GM13977 (cell line): ENCODE results near the gene REPIN1.

Experiments used
- DNase-seq: peaks from one replicate; pipeline ENCODE4 v3.0.0; 2012; ENCODE audit warnings: low spot score
- in situ Hi-C: fragments of 300-500 bp; cut with MboI; formaldehyde crosslinking; loops from one replicate; pipeline ENCODE4 v1.12.0; 2022; ENCODE audit warnings: low sequenced_read_pairs, low pct_unique_long_range_greater_than_20kb, mixed read lengths, inconsistent platforms; ENCODE audit not compliant: unreplicated experiment
- TF ChIP-seq, protein P1 (sequence below): IDR thresholded peaks from 2 replicates; pipeline ENCODE4 v1.5.1; 2012; ENCODE audit warnings: mild to moderate bottlenecking, control low read depth; ENCODE audit not compliant: insufficient read depth; ENCODE audit errors: extremely low read depth, missing control alignments

Gene REPIN1

DNA sequence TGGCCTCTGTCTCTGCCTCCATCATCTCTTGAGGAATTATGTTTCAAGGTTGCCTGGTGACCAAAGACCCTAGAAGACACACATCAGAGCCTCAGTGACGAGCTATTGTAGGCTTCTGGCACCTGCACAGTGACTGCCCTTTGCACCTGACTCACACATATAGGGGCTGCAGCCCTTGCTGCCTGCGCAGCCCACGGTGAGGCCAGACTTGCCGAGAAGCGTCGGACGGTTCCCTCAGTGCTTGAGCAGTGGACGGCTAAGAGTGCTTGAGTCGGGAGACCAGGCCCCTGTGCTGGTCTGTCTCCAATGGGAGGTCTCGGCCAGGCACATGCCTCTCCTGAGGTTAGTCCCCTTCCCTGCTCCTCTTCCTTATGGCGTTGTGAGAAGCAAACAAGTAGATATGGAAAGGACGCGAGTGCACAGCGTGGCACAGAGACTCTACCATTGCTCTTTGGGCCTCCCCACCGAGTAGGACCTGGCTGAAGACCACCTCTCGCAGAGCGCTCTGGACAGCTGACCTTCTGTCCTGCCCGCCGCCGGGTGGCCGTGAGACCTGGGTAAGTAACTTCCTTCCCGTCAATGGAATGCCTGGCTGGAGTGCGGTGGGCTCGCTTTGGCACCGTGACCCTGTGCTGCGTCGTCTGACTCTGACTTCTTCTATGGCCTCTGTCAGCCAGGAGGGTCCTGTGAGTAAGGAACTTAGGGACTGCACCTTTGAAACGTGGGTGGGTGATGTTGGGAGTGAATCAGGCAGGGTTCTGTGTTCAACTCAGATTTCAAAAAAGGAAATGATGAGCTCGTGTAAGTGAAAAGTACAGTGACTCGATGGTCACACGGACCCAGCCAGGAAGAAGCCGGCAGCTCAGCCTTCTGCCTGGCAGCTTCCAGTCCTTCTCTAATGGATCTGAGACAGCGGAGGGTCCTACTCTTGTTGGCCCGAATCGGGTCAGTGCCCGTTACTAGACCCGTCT is 44.2 kb downstream of the REPIN1 start:
- in situ Hi-C loops = no loop called here
- no peak for DNase-seq
- TF ChIP-seq, protein P1, sequence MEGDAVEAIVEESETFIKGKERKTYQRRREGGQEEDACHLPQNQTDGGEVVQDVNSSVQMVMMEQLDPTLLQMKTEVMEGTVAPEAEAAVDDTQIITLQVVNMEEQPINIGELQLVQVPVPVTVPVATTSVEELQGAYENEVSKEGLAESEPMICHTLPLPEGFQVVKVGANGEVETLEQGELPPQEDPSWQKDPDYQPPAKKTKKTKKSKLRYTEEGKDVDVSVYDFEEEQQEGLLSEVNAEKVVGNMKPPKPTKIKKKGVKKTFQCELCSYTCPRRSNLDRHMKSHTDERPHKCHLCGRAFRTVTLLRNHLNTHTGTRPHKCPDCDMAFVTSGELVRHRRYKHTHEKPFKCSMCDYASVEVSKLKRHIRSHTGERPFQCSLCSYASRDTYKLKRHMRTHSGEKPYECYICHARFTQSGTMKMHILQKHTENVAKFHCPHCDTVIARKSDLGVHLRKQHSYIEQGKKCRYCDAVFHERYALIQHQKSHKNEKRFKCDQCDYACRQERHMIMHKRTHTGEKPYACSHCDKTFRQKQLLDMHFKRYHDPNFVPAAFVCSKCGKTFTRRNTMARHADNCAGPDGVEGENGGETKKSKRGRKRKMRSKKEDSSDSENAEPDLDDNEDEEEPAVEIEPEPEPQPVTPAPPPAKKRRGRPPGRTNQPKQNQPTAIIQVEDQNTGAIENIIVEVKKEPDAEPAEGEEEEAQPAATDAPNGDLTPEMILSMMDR = no peak

DNA sequence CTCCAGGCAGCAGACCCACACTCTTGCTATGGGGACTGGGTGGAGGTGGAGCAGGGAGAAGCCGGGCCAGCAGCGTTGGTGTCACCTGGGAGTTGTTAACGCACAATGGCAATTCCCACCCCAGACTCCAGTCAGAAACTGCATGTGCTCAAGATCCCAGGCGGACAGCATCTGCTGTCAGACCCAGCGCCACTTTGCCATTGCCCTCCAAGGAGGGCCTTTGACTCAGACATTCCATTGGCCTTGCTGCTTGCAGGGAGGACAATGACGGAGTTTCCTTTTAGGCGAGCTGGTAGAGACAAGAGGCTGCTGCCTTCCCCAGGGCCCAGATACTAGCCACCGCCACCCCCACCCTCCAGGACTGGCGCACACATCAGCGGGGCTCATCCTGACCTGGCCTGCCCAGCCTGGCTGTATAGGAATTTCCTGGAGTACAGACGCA is 45.0 kb downstream of the REPIN1 start:
- no peak for DNase-seq
- in situ Hi-C loops = no loop called here
- TF ChIP-seq, protein P1 = no peak

GRCh38 chr7:150415161-150416153 is 46.8 kb downstream of the REPIN1 start:
- in situ Hi-C loops = no loop called here
- TF ChIP-seq, protein P1 = no peak
- no peak for DNase-seq

DNA sequence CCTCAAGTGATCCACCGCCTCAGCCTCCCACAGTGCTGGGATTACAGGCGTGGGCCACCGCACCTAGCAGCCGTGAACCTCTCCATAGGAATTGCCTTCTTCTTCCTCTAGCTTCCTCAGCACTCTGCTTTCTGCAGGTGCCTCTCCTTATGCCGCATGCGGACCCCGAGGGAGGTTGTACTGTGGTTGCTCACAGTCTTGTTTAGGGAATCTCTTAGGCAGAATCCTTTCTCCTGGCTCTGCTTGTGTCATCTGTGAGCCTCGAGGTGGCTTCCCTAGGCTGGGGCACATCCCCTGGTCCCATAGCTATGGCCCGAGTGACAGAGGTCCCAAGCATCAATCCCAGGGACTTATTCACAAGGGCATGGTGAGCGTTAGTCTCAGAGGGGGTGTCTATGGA is 48.6 kb downstream of the REPIN1 start:
- DNase-seq = no peak
- in situ Hi-C loops = no loop called here
- TF ChIP-seq, protein P1 = no peak

DNA sequence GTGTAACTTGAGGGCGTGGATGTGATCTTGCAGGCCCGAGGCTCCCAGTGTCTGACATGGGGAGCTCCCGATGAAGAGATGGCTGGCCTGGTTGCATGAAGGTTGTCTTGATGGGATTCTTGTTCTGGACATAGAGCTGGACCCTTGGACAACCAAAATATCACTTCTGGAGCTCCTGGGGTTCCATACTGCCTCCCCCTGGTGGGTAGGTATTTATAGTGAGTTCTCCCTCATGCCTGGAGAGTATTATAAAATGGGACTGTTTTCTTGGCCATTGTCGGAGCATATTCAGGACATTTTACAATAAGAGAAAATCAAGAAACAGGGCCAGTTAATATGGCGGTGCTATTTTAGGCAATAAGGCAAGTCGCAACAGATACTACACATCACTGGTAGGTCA is 49.2 kb downstream of the REPIN1 start:
- TF ChIP-seq, protein P1 = peak; percentile 40
- in situ Hi-C loops = no loop called here
- no peak for DNase-seq

- no peak for DNase-seq
- in situ Hi-C loops = no loop called here
Observed at GRCh38 chr7:150420242-150420641, 51.6 kb downstream of the REPIN1 start.

More at GRCh38 chr7:150420242-150420641, 51.6 kb downstream of the REPIN1 start:
- TF ChIP-seq, protein P1 = no peak
